ENCODE data around the gene PACRG.

Gene PACRG

DNA sequence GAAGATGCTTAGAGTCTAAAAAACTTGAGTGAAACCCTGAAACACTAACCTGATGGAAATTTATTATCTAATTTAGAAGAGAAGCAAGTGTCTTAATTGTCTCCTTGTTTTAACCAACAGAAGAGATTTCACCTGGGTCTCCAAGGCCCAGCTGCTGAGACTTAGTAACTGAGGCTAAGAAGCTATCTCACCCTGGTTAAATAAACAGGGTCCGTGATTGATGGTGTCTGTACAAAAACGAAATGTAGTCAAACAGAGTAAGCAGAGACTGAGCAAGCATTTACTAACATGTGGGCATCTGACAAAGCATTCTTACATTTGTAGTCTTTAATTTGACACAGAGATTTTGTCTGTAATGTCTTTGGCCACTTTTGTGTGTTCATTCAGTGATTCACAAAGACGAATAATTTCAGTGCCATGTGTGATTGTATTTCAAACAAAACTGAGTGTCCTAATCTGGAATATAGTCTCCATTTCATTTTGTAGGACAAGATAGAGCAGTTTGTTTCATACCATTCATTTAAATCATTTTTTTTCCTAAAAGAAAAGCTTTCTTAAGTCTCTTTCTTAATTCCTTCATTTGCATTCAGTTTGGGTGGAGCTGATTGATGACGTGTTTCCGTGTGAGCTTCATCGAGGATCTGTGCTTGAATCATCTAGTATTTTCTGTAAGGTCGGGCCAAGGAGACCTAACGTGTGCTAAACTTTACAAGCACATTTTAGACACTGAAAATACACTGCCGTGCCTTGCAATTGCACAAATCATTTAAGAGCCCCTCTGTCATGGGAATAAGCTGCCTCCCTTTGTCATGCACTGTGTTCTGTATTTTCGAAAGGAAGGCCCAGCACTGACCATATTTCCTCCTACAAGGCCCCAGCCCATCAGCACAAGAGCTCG is 516.2 kb downstream of the PACRG start:
- DNase-seq (ENCODE audit: low read depth) = no peak

DNA sequence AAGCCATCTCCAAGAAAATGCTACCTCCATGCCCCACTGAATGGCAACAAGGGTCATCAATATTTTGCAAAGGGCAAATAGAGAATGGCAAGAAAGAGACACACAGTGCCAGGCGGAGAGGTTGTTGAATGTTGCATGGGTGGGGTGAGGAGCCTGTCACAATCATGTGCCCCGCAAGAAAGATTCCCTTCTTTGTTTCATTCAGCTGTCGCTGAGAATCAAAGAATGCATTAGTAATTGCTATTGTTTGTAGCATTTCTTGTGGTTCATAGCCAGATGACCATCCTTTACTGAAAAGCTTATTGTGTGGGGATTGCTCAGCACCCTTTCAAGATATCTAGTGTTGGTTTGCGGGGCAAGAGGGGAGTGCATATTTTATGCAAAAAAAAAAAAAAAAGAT is 520.3 kb downstream of the PACRG start:
- no peak for DNase-seq (ENCODE audit: low read depth)

DNA sequence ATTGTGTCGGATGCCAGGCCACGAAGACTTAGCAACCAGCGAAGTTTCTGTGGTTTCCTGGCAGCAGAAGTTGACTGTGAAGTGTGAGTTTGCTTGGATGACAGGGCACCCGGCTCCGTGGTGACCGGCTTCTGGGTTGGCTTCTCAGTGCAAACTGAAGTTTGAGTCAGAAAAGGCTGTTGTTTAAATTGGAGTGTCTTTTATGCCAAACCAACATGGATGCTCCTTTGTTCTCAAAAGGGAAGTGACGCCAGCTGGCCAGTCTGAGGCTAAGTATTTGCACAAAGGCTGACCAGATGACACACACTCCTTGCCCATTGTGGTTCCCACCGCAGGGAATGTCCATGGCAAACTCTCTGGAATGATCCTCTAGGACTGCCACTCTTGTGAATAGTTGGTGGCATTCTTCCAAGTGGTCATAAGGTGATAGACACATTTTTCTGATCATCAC is 521.9 kb downstream of the PACRG start:
- DNase-seq (ENCODE audit: low read depth) = no peak

DNA sequence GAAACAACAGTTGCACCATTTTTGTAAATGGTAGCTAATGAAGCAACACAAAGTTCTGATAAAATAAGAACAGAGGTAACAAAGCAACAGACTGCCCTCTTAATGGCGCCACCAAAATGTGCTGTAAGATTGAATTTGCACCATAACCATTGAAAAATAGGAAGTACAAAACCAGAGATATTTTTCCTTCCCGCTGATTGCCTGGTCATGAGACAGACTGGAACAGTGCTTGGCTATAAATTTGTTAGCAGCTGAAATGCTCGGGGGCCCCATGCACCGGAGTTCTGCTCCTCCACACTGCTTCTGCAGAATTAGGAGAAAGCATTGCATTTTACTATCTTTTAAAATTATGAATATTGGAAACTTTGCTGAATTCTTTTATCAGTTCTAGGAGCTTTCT is 522.3 kb downstream of the PACRG start:
- DNase-seq (ENCODE audit: low read depth) = no peak

DNA sequence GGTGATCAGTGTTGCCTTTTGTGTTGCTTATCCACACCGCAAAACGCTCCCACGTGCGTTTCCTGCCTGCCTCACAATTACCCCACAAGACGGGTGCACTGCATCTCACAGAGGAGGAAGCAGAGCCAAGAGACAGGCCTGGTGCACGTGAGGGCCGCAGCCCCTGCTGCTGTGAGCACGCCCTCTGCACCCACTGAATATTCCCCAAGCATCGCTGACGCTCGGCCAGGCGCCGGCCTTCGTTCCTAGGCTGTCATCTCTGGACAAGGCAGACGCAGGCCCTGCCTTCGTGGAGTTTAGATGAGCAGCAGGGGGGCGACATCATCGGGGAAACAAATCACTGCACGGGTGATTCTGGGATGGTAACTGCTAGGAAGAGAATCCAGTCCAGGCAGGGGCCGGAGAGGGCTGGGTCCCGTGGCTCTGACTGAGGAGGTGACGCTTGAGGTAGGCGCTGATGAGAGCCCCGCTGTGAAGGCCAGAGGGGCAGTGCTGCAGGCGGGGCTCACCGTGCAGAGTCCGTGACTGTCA is 524.4 kb downstream of the PACRG start:
- DNase-seq (ENCODE audit: low read depth) = no peak

DNA sequence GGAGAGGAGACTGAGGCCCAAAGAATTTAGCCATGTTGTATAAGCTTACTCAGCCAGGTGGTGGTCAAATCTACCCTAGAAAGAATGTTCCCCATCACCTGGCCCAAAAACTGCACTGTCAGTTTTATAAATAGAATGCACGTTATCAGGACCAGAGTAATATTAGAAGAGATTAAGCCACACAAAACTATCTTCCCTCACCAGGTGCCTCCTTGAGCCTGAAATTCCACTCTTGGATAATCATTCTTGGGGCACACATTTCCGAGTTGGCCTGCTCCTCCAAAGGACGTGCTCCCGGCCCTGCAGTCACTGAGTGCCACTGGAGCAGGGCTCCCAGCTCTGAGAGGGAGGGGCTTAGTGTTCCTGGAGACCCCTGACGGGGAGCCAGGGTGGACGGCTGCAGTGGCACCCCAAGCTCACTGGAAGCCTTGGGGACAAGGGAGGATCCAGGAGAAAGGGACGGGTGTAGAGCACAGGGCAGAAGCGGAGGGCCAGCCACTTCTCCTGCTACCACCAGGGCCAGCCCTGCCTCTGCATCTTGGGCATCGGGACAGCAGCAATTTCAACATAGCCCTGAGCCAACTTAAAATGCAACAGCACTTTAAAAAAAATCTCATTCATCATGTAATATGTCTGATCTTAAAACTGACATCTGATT is 525.9 kb downstream of the PACRG start:
- DNase-seq (ENCODE audit: low read depth) = no peak

DNA sequence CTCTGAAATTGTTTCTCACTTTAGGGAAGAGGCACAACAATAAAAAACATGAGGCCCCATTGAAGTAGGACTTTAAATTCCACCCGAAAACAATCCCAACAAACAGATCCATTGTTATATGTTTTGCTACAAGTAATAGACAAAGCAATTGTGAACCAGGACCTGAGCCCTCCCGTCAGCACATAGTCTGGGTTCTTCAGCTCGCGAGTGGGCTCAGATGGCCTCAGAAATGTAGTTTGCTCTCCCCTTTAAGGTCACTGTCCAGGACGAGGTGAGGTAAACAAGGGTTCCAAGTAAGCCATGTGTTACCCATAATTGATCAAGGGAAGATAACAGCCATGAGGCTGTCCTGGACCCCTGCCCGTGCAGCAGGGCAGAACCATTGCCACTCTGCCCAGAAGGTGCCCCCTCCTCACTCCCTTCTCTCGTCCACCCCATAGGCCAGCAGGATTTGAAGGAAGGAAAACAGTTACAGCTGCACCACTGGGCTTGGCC is 526.6 kb downstream of the PACRG start:
- no peak for DNase-seq (ENCODE audit: low read depth)

DNA sequence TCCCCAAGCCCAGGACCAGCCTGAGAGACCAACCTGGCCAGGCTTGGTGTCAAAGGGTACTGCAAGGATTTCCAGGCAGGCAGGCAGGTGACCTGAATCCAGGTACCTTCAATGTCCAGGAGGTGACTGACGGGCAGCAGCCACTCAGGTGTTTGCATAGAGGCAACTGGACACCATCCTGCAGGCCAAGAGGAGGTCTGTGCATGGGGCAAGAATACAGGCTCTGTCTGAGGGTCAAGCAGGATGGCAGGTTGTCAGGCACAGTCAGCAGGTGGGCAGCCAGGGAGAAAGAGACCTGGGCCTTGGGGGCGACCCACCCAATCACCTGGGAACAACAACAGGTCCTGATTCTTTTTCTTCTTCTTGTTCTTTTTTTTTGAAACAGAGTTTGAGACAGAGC is 527.5 kb downstream of the PACRG start:
- no peak for DNase-seq (ENCODE audit: low read depth)

DNA sequence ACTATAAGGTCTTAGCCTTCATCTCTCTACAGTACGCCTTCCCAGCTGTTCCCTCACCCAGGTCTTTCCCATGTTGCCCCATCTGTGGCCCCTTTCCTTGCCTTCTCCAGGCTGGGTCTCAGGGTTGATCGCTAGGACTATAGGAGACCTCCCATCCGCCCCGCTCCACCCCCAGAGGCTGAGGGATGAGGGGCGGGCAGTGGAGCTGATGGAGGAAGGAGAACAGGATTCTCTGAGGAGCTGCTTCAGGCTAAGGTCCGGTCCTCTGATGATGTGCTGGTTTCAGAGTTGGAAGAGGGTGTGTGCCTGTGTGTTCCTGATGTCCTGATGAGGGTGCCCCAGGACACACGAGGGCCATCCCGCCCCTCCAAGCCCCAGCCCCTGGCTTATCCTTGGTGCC is 531.9 kb downstream of the PACRG start:
- no peak for DNase-seq (ENCODE audit: low read depth)

DNA sequence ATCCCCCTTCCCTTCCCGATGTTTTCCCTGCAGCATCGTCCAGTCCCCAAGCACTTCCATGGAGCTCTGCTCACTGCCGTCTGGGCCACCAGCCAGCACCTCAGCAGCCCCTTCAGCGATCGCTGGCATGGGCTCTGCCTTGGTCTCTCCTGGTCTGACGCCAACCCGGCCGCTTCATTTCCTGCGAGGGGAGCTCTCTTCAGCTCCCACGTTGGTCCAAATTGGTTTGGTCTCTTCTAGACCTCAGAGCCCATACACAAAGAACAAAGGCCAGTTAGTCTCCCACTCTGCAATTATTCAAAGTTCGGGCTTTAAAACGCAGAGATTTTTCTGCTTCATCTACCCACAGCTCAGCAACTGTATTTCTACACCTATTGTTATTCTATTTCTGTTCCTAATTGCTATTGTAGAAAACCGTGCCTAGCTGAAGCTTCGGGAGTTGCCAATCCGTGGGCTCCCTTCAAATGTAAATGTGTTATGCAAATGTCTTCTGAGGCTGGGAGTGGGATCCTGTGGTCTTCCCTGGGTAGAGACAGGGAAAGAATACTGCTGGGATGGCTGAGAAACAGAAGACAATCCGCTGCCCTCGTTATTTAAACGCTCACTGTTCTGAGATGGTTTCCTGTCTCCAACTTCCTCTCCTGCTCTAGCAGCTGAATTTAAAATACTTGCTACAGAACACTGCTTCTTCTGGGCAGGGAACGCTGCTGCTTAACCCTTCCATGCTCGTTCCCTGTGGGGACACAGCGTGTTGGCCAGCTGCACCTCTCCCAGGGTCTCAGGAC is 532.5 kb downstream of the PACRG start:
- DNase-seq (ENCODE audit: low read depth) = no peak

DNA sequence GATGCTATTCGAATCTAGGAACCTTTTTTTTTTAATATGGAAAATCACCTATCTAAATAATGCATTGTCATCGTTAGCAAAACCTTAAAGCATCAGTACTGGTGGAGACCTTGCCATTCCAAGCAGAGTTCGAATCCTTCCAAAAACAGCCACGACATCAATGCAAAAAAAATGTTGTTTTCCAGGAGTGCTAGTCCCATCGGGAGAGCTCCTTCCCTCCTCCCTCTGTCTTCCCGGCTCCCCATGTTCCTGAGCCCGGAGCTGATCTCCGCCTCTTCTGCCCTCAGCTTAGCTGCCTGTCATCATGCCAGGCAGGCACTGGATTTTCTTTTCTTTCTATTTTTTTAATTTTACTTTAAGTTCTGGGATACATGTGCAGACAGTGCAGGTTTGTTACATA is 533.1 kb downstream of the PACRG start:
- no peak for DNase-seq (ENCODE audit: low read depth)

DNA sequence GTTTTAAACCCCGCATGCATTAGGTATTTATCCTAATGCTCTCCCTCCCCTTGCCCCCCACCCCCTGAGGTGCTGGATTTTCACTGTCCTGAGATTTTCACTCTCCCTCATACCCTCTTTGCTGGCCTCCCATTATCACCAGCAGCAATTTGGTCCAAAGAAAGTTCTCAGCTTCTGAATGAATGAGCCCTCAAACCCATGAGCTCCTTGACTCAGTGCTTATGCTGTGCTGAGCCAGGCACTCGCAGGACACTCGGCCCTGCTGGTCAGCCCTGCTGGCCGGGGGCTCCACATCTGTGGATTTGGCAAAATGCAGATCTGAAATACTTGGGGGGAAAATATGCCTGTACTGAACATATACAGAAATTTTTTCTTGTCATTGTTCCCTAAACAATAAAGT is 533.6 kb downstream of the PACRG start:
- no peak for DNase-seq (ENCODE audit: low read depth)

DNA sequence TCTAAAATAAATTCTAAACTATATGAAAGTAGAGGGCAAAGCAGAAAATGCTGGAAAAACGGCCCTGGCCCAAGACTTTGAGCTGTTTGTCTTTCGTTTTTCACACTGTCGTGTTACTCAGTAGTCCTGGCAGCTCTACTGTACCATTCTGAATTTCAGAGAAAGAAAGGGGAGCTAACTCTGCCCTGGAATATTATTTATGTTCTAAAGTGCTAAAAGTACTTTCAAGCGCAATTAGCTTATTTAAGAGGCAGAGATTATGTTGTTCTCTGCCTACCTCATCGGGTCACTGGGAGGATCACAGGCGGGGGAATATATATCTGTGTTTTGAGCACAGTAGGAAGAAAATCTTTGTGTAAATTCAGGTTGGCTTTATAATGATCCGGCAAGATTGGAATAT is 534.3 kb downstream of the PACRG start:
- DNase-seq (ENCODE audit: low read depth) = no peak

DNA sequence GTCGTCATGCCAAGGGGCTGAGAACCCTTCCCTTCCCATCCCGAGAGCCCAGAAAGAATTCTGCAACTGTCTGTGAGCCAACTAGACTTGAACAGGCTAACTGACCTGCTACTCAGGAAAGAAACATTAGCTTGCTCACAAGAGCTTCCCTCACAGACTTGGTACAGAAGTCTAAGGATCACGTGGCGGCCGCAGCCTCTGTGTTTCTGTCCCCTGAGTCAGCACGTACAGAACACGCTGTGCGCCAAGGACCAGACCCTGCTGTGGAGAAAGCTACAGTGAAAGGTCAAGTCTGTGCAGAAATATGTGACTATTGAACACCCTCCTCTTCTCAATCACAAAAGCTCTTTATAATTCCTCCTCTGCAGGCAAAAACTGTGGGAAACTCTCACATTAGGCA is 535.4 kb downstream of the PACRG start:
- DNase-seq (ENCODE audit: low read depth) = no peak

DNA sequence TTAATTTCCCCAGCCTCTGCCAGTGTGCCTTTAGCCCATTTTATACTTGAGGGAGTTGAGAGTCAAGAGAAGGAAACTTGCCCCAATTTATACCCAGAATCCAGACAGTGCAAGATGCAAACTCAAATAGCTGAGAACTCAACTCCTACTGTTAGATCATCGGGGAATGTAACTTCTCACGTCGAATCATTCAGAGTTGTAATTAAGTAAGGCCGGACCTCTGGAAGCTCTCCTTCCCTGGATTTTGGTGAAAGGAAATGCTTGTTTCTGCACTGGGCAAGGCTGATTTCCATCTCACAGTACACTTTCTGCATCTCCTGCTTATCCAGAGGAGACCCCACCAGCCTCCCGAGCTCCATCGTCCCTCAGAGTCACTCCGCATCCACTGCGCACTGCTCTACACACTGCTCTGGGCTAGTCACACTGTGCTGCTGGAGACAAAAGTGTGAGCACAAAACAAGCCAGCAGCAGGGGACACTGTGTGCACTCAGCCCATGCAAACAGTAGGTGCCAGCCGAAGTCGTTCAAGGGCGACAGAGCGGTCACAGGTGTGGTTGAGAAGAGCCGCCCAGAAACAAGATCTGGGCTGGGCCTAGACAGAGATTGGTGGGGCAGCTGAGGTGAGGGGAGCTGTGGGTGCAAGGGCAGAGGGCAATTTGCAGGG is 536.4 kb downstream of the PACRG start:
- DNase-seq (ENCODE audit: low read depth) = no peak

DNA sequence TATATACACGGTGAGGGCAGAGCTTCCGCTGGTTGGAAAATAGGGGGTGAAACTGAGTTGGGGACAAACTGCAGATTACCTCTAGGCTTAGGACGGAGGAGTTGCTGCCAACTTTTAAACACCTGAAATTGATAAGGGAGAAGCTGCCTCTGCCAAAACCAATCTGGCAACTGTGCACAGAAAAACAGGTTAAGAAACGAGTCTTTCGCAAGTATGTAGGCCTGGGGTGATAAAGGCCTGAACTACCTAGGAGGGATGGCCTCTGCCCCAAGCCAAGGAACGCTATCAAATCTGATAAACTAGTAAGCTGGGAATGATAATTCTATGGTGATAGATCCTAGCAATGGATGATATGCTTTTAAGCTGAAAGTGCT is 536.9 kb downstream of the PACRG start:
- DNase-seq (ENCODE audit: low read depth) = no peak

DNA sequence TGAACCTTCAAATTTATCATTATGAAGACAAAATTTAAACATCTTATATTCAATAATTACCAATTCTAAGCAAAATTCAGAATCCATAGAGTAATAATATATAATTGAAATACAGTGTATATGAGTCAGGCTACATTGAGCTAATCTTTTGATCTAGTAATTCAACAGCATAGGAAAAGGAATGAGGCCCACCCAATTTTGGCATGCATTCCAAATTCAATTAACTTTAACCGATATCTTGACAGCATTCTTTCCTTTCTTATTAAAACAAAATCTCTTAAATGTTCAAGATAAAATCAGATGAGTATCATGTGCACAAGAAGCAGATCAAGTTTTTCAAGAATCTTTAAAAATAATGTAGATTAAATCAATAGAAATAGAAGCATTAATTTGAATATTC is 553.9 kb downstream of the PACRG start:
- DNase-seq (ENCODE audit: low read depth) = no peak

DNA sequence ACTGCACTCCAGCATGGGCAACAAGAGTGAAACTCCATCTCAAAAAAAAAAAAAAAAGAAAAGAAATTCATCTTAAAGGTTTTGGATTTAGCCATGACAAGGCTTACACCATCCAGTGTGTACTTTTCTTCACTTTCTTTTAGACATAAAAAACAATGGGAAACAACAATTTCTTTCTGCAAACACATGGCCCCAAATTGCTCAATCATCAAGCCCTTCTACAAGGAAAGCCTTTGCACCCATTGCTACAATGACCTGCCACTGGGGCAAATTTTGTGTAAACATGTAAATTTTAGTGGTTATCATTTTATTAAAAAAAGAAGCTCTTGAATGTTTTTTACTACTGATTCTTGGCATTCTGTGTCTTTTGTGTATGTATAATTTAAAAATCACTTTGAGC is 554.9 kb downstream of the PACRG start:
- DNase-seq (ENCODE audit: low read depth) = no peak

DNA sequence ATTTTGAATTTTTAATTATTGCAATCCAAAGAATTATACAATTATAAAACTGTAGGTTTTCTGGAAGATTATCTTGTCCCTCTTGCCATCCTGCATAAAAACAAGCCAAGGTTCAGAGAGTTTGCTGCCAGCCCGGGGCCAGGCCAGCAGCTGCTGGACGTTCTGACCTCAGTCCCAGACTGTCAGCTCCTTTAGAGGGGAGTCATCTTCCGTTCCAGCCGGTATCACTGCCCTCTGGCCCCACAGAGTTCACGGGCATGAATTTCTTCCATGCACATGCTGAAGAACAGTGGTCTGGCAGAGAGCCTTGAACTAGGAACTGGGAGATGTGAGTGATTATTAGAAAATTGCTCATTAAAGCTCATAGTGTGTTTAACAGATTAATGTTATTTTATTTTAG is 556.4 kb downstream of the PACRG start:
- DNase-seq (ENCODE audit: low read depth) = no peak

DNA sequence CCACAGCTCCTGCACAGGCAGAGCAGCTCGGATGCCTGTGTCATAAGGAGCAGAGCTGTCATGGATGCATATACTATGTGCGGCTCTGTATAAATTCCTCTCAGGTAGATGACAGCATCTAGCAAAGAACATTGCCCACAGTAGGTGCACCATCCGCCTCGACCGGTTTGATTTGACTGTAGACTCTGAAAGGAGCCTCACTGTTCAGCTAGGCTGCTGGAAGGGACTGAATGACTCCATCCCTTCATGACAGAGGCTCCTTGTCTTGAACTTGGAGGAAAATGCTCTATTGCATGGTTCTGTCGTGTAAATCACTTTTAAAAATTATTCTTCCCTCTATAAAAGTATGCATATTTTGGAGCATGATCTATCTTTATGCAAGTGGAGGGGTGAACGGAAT is 557.9 kb downstream of the PACRG start:
- DNase-seq (ENCODE audit: low read depth) = no peak

DNA sequence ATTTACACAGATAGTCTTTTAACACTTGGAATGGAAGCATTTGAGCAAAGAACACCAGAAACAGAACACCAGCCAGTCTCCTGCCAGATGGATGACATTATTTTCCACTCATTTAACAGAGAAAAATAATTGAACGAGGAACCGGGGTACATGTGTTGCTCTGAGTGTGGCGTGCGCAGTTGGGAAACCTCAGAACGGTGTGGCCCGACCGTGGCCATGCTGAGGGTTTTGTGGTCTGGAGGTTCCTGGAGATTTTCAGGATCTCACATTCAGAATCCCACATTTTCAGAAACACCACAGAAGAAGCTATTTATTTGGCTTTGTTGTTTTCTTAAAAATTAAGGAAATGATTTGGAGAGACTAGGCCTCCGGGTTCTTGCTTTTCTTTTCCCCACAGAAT is 559.9 kb downstream of the PACRG start:
- DNase-seq (ENCODE audit: low read depth) = no peak

DNA sequence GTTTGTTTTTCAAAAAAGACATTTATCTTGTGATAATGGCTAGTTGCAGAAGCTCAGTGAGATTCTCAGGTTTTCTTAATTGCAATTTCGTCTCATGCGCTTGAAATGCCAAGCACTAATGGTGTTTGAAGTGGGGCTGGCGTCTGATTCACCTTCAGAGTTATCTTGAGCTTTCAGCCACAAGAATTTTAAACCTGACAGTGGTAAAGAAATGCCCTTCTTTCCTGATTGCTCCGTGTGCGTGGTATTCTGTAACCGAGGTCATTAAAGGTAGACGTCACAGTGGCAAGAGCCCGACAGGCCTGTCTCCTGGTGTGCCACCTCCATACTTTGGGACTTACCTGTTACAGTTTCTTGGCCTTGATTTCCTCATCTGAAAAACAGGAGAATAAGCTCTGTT is 560.3 kb downstream of the PACRG start:
- DNase-seq (ENCODE audit: low read depth) = no peak
